ENCODE measurements around the gene RAB20. TPM values are rescaled to one million over a fixed set of nuclear protein-coding genes. Genes with fewer than 3 reads are reported as not detected.
"Not testable (repeated sequence)": the region's sequence is repeated elsewhere in the genome, so short reads cannot be mapped to it uniquely, and the experiment has no call there.

Gene RAB20
- total and polyA plus RNA-seq, 4 donors, result 9.8 to 36.9 (median 25.2) TPM

GRCh38 chr13:110607675-110608224 lies 46.2 kb upstream of the RAB20 start:
- TF ChIP-seq JUND (IDR thresholded peaks at IDR 0.05), result no peak
- peak; percentile 71 for TF ChIP-seq NR2F2 (IDR thresholded peaks at IDR 0.05)
- Histone ChIP-seq H3K4me1 (ENCODE audit: control insufficient read depth in 4 of 4, insufficient read depth in 4 of 4, low read length in 3 of 4) (no peaks in the 10 kb centered on the region), H3K9me3 (ENCODE audit: control insufficient read depth in 4 of 4, low read length in 3 of 4) (no peaks in the 10 kb centered on the region), H3K9ac (ENCODE audit: low read depth in 1 of 2, low read length in 2 of 2) (no peak overlapping the region), H3K27ac (ENCODE audit: low read depth in 1 of 2, low read length in 2 of 2) (no peak overlapping the region), H3K27me3 (ENCODE audit: control insufficient read depth in 4 of 4, insufficient read depth in 4 of 4, low read length in 3 of 4) (no peaks in the 10 kb centered on the region), H3K36me3 (ENCODE audit: control insufficient read depth in 4 of 4, insufficient read depth in 3 of 4, low read depth in 1 of 4, low read length in 3 of 4) (no peaks in the 10 kb centered on the region), H3K4me3 (ENCODE audit: low read depth in 1 of 3, low read length in 3 of 3) (no peak overlapping the region)
- 77% methylated on average over 3 of the region's 3 CpGs for WGBS
- DNase-seq (ENCODE audit: low spot score), result no peak

- H3K36me3 ChIP-seq (ENCODE audit: control insufficient read depth in 4 of 4, insufficient read depth in 3 of 4, low read depth in 1 of 4, low read length in 3 of 4); H3K27me3 ChIP-seq (ENCODE audit: control insufficient read depth in 4 of 4, insufficient read depth in 4 of 4, low read length in 3 of 4); H3K4me3 ChIP-seq (ENCODE audit: low read depth in 1 of 3, low read length in 3 of 3); H3K9me3 ChIP-seq (ENCODE audit: control insufficient read depth in 4 of 4, low read length in 3 of 4); H3K27ac ChIP-seq (ENCODE audit: low read depth in 1 of 2, low read length in 2 of 2); H3K9ac ChIP-seq (ENCODE audit: low read depth in 1 of 2, low read length in 2 of 2); DNase-seq (ENCODE audit: low spot score); H3K4me1 ChIP-seq (ENCODE audit: control insufficient read depth in 4 of 4, insufficient read depth in 4 of 4, low read length in 3 of 4): not testable (repeated sequence)
- 97% methylated on average over 27 of the region's 33 CpGs for WGBS
Observed at GRCh38 chr13:110606281-110606680, 44.8 kb upstream of the RAB20 start.

- H3K27me3 ChIP-seq (ENCODE audit: control insufficient read depth in 4 of 4, insufficient read depth in 4 of 4, low read length in 3 of 4), result no peaks in the 10 kb centered on the region
- TF ChIP-seq YY1 (IDR thresholded peaks at IDR 0.05), result no peak
- no peak for TF ChIP-seq EGR1 (IDR thresholded peaks at IDR 0.05; ENCODE audit: low read depth in 2 of 2)
- no peak for TF ChIP-seq RAD21 (IDR thresholded peaks at IDR 0.05)
- no peak for TF ChIP-seq SP1 (IDR thresholded peaks at IDR 0.05)
- TF ChIP-seq NR2F2 (IDR thresholded peaks at IDR 0.05), result no peak
- no peak for TF ChIP-seq HNF4A (conservative IDR thresholded peaks at IDR 0.05)
- 95% methylated on average over 6 of the region's 6 CpGs for WGBS
- DNase-seq (ENCODE audit: low spot score), result no peak
- H3K27ac ChIP-seq (ENCODE audit: low read depth in 1 of 2, low read length in 2 of 2), result no peak overlapping the region
- peaks cover 0 to 12% (median 5%) of the 10 kb centered on the region in 4 donors for H3K4me1 ChIP-seq (ENCODE audit: control insufficient read depth in 4 of 4, insufficient read depth in 4 of 4, low read length in 3 of 4)
- no peaks in the 10 kb centered on the region for H3K9me3 ChIP-seq (ENCODE audit: control insufficient read depth in 4 of 4, low read length in 3 of 4)
- H3K4me3 ChIP-seq (ENCODE audit: low read depth in 1 of 3, low read length in 3 of 3), result no peak overlapping the region
- no peak overlapping the region for H3K9ac ChIP-seq (ENCODE audit: low read depth in 1 of 2, low read length in 2 of 2)
- H3K36me3 ChIP-seq (ENCODE audit: control insufficient read depth in 4 of 4, insufficient read depth in 3 of 4, low read depth in 1 of 4, low read length in 3 of 4), result no peaks in the 10 kb centered on the region
Observed at GRCh38 chr13:110605132-110605531, 43.6 kb upstream of the RAB20 start.

GRCh38 chr13:110600980-110601379 lies 39.5 kb upstream of the RAB20 start:
- no peak overlapping the region for H3K9ac ChIP-seq (ENCODE audit: low read depth in 1 of 2, low read length in 2 of 2)
- H3K27me3 ChIP-seq (ENCODE audit: control insufficient read depth in 4 of 4, insufficient read depth in 4 of 4, low read length in 3 of 4), result no peaks in the 10 kb centered on the region
- peak overlapping the region in 1 of 2 donors; percentile 17 for H3K27ac ChIP-seq (ENCODE audit: low read depth in 1 of 2, low read length in 2 of 2)
- no peak overlapping the region for H3K4me3 ChIP-seq (ENCODE audit: low read depth in 1 of 3, low read length in 3 of 3)
- WGBS, result 90% methylated on average over 4 of the region's 4 CpGs
- H3K4me1 ChIP-seq (ENCODE audit: control insufficient read depth in 4 of 4, insufficient read depth in 4 of 4, low read length in 3 of 4), result peaks cover 0 to 14% (median 6%) of the 10 kb centered on the region in 4 donors
- DNase-seq (ENCODE audit: low spot score), result no peak
- no peaks in the 10 kb centered on the region for H3K9me3 ChIP-seq (ENCODE audit: control insufficient read depth in 4 of 4, low read length in 3 of 4)
- no peaks in the 10 kb centered on the region for H3K36me3 ChIP-seq (ENCODE audit: control insufficient read depth in 4 of 4, insufficient read depth in 3 of 4, low read depth in 1 of 4, low read length in 3 of 4)
- TF ChIP-seq RXRA (IDR thresholded peaks at IDR 0.05) (no peak), RAD21 (IDR thresholded peaks at IDR 0.05) (no peak), CTCF (IDR thresholded peaks at IDR 0.05; ENCODE audit: low read depth, low read length, missing input control) (no peak), HNF4A (conservative IDR thresholded peaks at IDR 0.05) (no peak), TAF1 (conservative IDR thresholded peaks at IDR 0.05) (no peak), FOXA1 (IDR thresholded peaks at IDR 0.05) (no peak), JUND (IDR thresholded peaks at IDR 0.05) (no peak), SP1 (IDR thresholded peaks at IDR 0.05) (no peak), ATF3 (IDR thresholded peaks at IDR 0.05) (no peak), MAX (IDR thresholded peaks at IDR 0.05) (no peak), GABPA (IDR thresholded peaks at IDR 0.05 in 1 of 2, conservative IDR thresholded peaks at IDR 0.05 in 1 of 2) (no peak)

All from liver (tissue), 9 donors.